Germinal center (tissue), 1 donor: ENCODE results near the gene FCRL3.

Experiments used
- DNase-seq: peaks from one replicate; pipeline ENCODE4 v3.0.0; 2012; ENCODE audit warnings: mixed read lengths, low spot score

FCRL3 gene

DNA sequence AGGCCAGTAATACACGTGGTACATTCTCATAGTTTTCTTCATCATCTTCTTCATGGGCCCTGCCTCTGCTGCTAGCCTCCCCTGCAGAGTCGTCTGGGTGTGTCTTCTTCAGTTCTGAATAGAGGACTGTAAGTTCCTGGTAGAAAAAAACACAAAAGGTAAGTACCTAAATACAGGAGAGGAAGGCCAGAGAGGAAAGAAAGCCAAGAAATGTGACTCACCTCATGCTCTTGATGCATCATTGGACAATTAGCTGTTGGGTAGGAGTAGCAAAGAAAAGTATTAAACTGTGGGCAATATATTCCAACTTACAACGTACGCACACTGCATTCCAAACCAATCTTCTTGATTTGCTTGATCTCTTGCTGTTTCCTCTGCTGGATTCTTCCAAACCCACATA, 21.8 kb downstream of the FCRL3 start:
- DNase-seq: no peak

DNA sequence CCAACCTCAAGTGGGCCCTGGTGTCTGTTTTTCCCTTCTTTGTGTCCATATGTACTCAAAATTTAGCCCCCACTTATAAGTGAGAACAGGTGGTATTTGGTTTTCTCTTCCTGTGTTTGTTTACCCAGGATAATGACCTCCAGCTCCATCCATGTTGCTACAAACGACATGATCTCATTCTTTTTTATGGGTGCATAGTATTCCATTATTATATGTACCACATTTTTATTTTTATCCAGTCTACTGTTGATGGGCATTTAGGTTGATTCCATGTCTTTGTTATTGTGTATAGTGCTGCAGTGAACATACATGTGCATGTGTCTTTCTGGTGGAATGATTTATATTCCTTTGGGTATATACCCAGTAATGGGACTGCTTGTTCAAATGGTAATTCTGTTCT, 27.6 kb downstream of the FCRL3 start:
- DNase-seq: no peak

DNA sequence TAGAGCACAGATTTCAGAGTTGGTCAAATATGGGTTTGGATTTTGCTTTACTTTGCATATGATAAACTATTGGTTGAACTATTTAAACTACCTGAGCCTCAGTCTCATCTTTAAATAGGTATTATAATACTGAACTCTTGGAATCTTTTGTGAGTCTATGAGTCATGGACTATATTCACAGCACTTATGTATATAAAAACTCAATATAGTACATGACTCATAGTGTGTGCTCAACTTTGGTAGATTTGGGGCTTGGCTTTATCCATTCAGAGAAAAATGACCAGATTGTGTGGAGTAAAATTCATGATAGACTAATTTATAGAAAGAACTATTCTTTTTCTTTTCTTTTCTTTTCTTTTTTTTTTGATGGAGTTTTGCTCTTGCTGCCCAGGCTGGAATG, 28.7 kb downstream of the FCRL3 start:
- no peak for DNase-seq

DNA sequence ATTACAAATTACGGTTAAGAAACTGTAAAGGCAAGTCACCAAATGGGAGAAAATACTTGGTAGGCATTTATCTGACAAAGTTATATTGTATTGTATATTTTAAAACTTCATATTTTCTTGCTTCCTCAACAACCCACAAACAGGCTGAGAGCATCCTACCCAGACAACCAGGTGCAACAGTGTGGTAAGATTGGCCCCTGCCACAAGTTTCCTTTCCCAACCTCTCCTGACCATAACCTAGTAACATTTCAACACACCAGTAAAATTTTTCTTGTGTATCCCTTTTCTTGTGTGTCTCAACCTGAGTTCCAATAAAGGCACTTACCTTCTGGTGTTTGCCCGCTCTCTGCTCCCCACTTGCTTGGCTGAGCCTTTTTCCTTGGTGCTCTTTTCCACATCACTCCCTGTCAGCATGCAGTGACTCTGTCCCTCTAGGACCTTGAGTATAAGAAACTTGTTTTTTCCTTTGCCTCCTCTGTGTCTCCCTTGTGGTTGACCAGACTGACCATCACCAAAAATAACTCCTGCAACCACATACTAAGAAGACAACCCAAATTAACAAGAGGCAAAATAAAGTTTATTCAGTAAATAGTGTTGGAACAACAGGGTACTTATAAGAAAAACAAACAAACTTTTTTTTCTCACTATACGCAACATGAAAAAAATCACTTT, 40.9 kb downstream of the FCRL3 start:
- no peak for DNase-seq

DNA sequence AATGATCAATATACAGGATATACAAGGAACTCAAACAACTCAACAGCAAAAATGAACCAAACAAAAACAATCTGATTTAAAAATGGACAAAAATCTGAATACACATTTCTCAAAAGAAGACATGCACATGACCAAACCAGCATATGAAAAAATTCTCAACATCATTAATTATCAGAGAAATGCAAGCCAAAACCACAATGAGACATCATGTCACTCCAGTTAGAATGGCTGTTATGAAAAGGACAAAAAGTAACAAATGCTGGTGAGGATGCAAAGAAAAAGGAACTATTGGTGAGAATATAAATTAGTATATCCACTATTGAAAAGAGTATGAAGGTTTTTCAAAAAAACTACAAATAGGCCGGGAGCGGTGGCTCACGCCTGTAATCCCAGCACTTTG, 42.0 kb downstream of the FCRL3 start:
- no peak for DNase-seq

DNA sequence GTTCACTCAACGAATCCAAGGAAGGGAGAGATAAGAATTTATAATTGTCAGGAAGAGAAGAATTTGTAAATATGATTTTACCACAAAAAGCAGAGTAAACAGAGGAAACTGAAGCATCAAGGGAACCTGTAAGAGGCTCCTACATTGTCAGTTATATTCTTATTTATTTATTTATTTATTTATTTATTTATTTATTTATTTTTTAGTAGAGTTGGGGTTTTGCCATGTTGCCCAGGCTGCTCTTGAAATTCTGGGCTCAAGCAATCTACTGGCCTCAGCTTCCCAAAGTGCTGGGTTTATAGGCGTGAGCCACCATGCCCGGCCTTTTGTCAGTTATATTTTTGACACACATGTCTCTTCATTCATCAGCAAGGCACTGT, 47.1 kb downstream of the FCRL3 start:
- no peak for DNase-seq

DNA sequence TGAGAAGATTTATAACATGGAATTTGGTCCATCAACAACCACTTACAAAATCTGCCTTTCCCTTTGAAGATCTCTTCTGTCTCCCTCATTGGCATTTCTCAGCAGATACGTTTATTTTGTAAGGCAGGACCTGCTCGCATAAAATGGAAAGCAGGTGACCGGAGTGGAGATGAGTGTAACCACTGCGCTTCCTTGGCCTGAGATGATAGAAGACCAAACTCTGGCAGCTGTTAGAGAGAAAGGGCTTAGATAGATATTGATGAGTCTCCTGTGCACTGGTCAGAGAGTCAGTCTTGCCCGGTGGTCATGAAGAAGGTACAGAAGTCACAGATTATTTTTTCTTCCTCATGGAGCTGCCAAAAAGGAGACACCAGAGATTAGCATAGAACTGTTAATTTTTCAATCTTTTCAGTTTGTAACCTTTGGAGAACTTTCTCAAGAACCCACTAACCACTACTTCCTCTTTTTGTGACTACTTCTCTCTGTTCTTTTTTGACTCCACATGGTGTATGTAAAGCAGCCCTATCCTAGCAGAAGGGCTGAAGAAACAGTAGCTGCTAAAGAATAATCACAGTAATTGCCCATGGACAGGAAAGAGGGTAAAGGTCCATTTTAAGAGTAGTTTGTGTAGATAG, 47.6 kb downstream of the FCRL3 start:
- peak; percentile 73 for DNase-seq

- DNase-seq: no peak
Observed at GRCh38 chr1:157648317-157648716, 52.3 kb downstream of the FCRL3 start.

- DNase-seq: peak; percentile 17
Observed at GRCh38 chr1:157646144-157646543, 54.4 kb downstream of the FCRL3 start.

- DNase-seq: no peak
Observed at GRCh38 chr1:157641177-157641576, 59.4 kb downstream of the FCRL3 start.

DNA sequence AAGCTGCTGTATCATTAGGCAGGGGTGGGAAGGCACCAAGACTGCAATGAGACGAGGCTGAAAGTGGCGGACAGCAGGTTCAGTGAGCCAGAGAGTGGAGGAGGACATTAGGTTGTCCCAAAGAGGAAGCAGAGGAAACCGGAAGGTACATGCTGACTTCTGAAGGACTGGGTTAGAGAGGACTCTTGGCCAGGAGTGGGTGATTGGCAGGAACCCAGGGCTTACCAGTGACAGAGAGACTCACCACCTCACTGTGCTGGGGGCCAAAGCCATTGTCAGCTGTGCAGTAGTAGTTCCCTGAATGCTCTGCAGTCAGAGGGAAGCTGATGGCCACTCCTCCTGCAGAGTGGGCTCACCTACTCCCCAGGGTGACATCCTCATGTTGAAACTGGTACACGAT, 60.8 kb downstream of the FCRL3 start:
- DNase-seq: no peak

- DNase-seq: no peak
Observed at GRCh38 chr1:157628773-157629172, 71.8 kb downstream of the FCRL3 start.
